SK-N-DZ (cell line): ENCODE results near the gene TAOK2. TPM values are rescaled to one million over a fixed set of nuclear protein-coding genes. Genes with fewer than 3 reads are reported as not detected.
"Not testable (repeated sequence)": the region's sequence is repeated elsewhere in the genome, so short reads cannot be mapped to it uniquely, and the experiment has no call there.

Experiments used
- DNase-seq: peaks from one replicate; pipeline ENCODE4 v3.0.0-alpha.2; 2015; ENCODE audit warnings: low spot score
- polyA plus RNA-seq, 2 experiments: library from polyadenylated mRNA; depleted of rRNA; stranded (reverse); fragments of >200 nt; gene quantifications; 2 replicates each; pipeline ENCODE4 v1.2.3, GENCODE V29; 2014

TAOK2 gene
- 33.1 and 34.0 TPM in 2 replicates for polyA plus RNA-seq (2014; cell fraction: cytosol; rRNA removed)
- polyA plus RNA-seq (2014; cell fraction: nucleus; rRNA removed): 80.7 and 90.5 TPM in 2 replicates

GRCh38 chr16:29973384-29974246 lies at the start of gene TAOK2:
Gene TAOK2 (plus strand): TSS chr16:29973868. CDS start chr16:29977773, 3,905 bp downstream.
- peak; percentile 99 for DNase-seq

DNA sequence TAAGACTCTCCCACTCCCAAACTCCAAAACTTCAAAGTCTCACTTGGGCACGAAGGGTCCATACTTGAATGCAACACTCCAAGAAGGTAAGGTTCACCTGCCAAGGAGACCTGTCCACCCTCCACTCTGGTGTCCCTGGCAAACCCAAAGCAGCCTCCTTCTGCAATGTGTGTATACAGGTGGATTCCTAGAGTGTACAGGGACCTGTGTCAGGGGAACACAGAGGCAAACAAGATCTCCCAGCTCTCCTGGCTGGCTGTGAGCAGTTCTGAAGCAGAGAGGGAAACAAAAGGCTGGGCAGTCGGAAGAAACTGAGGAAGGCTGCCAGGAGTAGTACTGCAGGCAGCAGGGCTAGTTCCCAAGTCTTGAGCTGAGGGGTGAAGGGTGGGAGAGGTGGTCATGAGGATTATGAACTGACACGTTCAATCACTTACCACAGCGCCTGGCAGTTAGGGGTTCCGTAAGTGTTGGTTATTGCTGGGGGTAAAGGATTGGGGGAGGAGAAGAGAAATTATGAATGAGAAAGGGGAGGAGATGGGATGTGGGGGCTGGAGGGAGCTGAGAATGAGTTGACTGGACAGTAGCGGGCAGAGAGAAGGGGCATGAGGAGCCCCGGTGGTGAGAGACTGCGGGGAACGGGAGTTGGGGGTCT lies 48.4 kb upstream of the TAOK2 start:
- DNase-seq: no peak

DNA sequence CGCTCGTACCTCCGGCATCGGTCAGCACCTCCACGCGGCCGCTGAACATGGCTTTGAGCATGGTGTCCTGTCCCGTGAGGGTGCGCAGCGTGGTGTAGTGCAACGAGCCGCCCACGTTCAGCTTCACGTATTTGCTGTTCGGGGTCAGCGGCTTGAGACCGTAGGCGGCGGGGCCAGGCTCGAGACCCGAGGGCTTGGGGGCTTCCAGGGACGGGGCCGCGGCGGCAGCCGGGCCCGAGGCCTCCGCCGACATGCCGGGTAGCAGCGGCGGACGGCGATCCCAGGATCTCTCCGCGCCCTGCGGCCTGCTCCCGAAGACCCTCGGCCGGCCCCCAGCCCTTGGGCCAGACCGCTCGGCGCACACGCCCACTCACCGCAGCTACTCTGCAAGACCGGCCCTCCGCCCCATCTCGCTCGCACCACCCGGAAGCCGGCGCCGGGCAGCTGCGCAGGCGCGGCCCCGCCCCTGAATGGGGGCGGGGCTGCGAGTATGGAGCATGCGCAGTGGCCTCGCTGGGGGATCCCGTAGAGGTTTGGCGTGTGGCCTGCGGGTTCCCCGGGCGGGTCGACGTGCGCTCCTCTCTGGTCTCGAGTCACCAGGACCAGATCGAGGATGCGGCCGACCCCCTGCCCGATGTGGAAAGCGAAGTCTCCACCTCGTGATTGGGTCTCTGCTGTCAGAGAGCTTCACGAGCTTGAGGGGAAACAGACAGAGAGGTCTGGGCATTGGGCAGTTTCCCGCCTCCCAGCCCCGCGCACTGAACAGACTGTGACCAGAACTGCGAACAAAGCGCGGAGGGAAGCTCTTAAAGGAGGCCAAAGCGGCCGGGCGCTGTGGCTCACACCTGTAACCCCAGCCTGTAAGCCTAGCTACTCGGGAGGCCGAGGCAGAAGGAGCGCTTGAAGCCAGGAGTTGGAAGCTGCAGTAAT lies 47.6 kb upstream of the TAOK2 start, which contains the start of gene KCTD13:
KCTD13 (minus strand) TSS at position 446 of the 930 bp plus-strand sequence; CDS start at position 253, 193 bp downstream.
- DNase-seq: peak; percentile 91

DNA sequence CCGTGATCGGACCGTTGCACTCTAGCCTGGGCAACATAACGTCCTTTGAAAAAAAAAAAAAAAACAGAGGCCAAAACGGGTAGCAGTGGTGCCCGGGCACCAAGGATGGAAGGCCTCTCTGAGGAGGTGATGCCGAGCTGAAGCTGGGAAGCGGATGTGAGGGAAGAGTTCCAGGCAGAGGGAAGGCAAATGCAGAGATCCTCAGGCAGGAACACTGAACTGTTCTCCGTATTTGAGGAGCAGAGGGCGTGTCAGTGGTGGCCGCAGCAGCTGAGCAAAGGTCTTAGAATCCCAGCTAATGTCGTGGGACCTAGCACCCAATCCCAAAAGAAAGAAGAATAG lies 47.0 kb upstream of the TAOK2 start:
- peak; percentile 56 for DNase-seq

- DNase-seq: no peak
These were observed 46.4 kb upstream of the TAOK2 start for GRCh38 chr16:29927070-29927905.

- not testable (repeated sequence) for DNase-seq
These were observed 41.9 kb upstream of the TAOK2 start for GRCh38 chr16:29931750-29932149.

DNA sequence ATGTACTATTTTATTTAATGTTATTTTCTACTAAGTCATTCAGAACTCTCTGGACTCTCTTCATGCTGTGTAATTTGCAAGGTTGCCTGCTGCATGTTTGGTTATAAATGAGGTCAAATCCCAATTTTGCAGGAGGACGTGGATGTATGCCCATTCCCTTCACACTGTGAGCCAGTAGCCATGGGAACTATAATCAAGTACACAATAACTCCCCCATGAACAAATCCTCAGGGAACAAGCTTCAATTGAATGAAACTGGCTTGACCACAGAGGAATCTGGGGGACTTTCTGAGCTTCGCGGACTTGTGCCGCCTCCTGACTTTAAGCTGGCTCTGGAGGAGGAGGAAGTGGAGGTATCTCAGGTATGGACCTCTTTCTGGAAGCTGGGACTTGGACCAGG lies 33.0 kb upstream of the TAOK2 start:
- no peak for DNase-seq

GRCh38 chr16:29943846-29944799 lies 29.5 kb upstream of the TAOK2 start:
- DNase-seq: peak; percentile 52

DNA sequence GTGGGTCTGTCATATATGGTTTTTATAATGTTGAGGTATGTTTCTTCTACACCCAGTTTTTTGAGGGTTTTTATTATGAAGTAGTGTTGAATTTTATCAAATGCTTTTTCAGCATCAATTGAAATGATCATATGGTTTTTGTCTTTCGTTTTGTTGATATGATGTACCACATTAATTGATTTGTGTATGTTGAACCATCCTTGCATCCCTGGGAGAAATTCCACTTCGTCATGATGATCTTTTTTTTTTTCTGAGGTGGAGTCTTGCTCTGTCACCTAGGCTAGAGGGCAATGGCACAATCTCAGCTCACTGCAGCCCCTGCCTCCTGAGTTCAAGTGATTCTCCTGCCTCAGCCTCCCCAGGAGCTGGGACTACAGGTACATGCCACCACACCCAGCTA lies 25.8 kb upstream of the TAOK2 start:
- DNase-seq: no peak

GRCh38 chr16:29950806-29951461 lies 22.7 kb upstream of the TAOK2 start:
- no peak for DNase-seq

DNA sequence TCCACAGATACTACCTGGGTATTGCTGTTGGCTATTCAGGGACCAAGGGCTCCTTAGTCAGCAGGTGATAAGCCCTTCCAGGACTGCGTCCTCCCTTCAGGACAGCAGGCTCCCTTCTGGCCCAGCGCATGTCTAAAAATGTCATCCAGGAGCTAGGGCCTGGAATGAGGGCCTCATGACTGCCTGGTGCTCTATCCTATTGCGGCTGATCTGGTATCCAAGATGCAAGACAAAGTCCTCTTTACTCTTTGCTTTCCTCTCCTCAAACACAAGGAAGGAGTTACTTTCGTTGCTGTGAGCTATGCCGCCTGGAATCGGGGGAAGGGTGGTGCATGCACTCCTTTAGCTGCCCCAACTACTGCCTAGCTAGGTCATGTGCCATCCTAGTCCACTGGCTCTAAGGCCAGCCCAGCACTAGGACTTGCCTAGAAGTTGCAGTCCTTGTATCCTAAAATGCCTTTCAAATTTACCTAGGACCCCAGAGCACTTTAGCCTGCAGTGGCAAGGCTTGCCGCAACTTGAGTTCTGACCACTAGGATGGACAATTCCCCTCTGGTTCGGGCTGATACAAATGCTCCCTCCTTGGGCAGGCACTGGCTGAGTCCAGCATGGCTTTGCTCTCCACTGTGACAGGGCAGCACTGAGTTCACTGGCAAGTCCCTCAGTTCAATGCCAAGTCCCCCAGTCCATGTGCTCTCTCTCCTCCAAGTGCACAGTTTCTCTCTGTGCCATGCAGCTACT lies 21.9 kb upstream of the TAOK2 start:
- no peak for DNase-seq

- no peak for DNase-seq
These were observed 14.9 kb upstream of the TAOK2 start for GRCh38 chr16:29958756-29959155.

- DNase-seq: no peak
These were observed 14.4 kb upstream of the TAOK2 start for GRCh38 chr16:29959293-29959692.

DNA sequence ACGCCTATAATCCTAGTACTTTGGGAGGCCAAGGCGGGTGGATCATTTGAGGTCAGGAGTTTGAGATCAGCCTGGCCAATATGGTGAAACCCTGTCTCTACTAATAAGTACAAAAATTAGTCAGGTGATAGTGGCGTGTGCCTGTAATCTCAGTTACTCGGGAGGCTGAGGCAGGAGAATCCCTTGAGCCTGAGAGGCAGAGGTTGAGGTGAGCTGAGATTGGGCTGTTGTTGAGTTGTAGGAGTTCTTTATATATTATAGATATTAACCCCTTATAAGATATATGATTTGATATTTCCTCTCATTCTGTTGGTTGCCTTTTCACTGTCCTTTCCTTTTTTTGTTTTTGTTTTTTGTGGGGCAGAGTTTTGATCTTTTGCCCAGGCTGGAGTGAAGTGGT lies 13.8 kb upstream of the TAOK2 start:
- not testable (repeated sequence) for DNase-seq

GRCh38 chr16:29961127-29961478 lies 12.6 kb upstream of the TAOK2 start:
- DNase-seq: no peak

- DNase-seq: peak; percentile 90
These were observed 12.0 kb upstream of the TAOK2 start, which contains the start of gene TMEM219 for GRCh38 chr16:29961479-29962343. Gene TMEM219 (plus strand): TSS chr16:29962079. CDS start chr16:29963144, 1,065 bp downstream.

DNA sequence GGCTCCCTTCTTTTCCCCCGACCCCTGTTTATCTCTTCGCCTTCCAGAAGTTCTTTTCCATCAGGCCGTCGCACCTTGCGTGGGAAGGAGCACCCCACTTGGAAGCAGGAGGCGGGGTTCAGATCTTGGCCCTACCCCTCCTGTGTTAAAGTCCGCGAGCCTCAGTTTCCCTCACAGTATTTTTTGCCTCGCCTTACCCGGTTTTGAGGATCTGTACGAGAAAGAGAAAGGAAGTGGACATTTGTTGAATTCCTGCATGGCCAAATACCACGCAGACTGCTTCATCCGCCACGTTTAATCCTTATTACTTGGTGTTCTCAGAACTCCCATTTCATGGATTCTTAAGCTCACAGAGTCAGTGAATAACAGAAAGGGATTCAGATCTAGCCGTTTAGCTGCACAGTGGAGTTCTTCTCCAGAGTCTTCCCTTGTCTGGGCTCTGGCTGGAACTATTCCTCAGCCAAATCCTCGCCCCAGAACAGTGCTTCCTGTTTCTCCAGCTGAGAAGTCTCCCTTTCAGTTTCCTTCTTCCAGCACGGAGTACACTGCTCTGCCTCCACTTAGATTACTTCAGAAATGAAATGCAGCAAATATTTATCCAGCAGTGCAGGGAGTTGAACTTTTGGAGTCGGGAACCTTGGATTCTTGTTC lies 11.2 kb upstream of the TAOK2 start:
- no peak for DNase-seq
